SK-N-SH treated with all-trans-retinoic acid at 6 μM for 48 hours (cell line): ENCODE results near the gene FRMD3.

Experiments
- ATAC-seq: fragments of 200-7000 bp; cut with Tn5 transposase; 3 replicates; pipeline ENCODE4 v1.9.1; 2020; ENCODE audit warnings: mild to moderate bottlenecking, moderate library complexity
- ARNTL ChIP-seq: fragments of 450-650 bp; formaldehyde crosslinking; IDR thresholded peaks from 2 replicates; pipeline ENCODE4 v1.5.0; 2020; ENCODE audit warnings: low read depth, mild to moderate bottlenecking, moderate library complexity, borderline replicate concordance
- BACH2 ChIP-seq: fragments of 250-450 bp; sonication (Bioruptor Pico); IDR thresholded peaks from 2 replicates; pipeline ENCODE4 v1.9.0; 2021; ENCODE audit warnings: mild to moderate bottlenecking, borderline replicate concordance
- CREB5 ChIP-seq: fragments of 250-450 bp; sonication (Bioruptor Pico); IDR thresholded peaks from 2 replicates; pipeline ENCODE4 v1.5.1; 2020; ENCODE audit warnings: low read depth, mild to moderate bottlenecking, moderate library complexity
- CSDC2 ChIP-seq: fragments of 250-450 bp; sonication (Bioruptor Pico); IDR thresholded peaks from 2 replicates; pipeline ENCODE4 v1.5.0; 2020; ENCODE audit warnings: mild to moderate bottlenecking, moderate library complexity
- CSRNP3 ChIP-seq: fragments of 250-450 bp; sonication (Bioruptor Pico); IDR thresholded peaks from 2 replicates; pipeline ENCODE4 v1.5.1; 2021; ENCODE audit warnings: mild to moderate bottlenecking, moderate library complexity
- ESRRG ChIP-seq: fragments of 250-450 bp; sonication (Bioruptor Pico); IDR thresholded peaks from 2 replicates; pipeline ENCODE4 v1.6.1; 2021; ENCODE audit warnings: mild to moderate bottlenecking
- GLIS3 ChIP-seq: fragments of 250-450 bp; sonication (Bioruptor Pico); IDR thresholded peaks from 2 replicates; pipeline ENCODE4 v1.5.0; 2020; ENCODE audit warnings: mild to moderate bottlenecking, moderate library complexity
- ISL1 ChIP-seq: fragments of 250-450 bp; sonication (Bioruptor Pico); IDR thresholded peaks from 2 replicates; pipeline ENCODE4 v2.1.2; 2022; ENCODE audit warnings: mild to moderate bottlenecking, moderate library complexity
- OSR1 ChIP-seq: fragments of 250-450 bp; sonication (Bioruptor Pico); IDR thresholded peaks from 2 replicates; pipeline ENCODE4 v1.8.0; 2022; ENCODE audit warnings: moderate library complexity, mild to moderate bottlenecking, inconsistent platforms
- PATZ1 ChIP-seq: fragments of 250-450 bp; sonication (Bioruptor Pico); IDR thresholded peaks from 2 replicates; pipeline ENCODE4 v1.8.0; 2020; ENCODE audit warnings: mild to moderate bottlenecking, moderate library complexity, borderline replicate concordance
- POU6F1 ChIP-seq: fragments of 250-450 bp; sonication (Bioruptor Pico); IDR thresholded peaks from 2 replicates; pipeline ENCODE4 v1.8.0; 2021; ENCODE audit warnings: low read depth, mild to moderate bottlenecking, moderate library complexity, borderline replicate concordance
- PPARA ChIP-seq: fragments of 250-450 bp; sonication (Bioruptor Pico); IDR thresholded peaks from 2 replicates; pipeline ENCODE4 v1.5.0; 2020; ENCODE audit warnings: mild to moderate bottlenecking, borderline replicate concordance
- RARB ChIP-seq: fragments of 250-450 bp; sonication (Bioruptor Pico); IDR thresholded peaks from 2 replicates; pipeline ENCODE4 v1.8.0; 2021; ENCODE audit warnings: mild to moderate bottlenecking, moderate library complexity
- SNAI2 ChIP-seq: fragments of 250-450 bp; sonication (Bioruptor Pico); IDR thresholded peaks from 2 replicates; pipeline ENCODE4 v1.5.0; 2020; ENCODE audit warnings: mild to moderate bottlenecking, moderate library complexity
- TCF4 ChIP-seq: fragments of 250-450 bp; sonication (Bioruptor Pico); IDR thresholded peaks from 2 replicates; pipeline ENCODE4 v1.8.0; 2021; ENCODE audit warnings: mild to moderate bottlenecking, moderate library complexity, borderline replicate concordance
- TOX ChIP-seq: fragments of 250-450 bp; sonication (Bioruptor Pico); IDR thresholded peaks from 2 replicates; pipeline ENCODE4 v1.8.0; 2021; ENCODE audit warnings: mild to moderate bottlenecking, moderate library complexity, borderline replicate concordance
- ZC3H10 ChIP-seq: fragments of 250-450 bp; sonication (Bioruptor Pico); IDR thresholded peaks from 2 replicates; pipeline ENCODE4 v1.5.1; 2021; ENCODE audit warnings: mild to moderate bottlenecking, moderate library complexity
- ZFP3 ChIP-seq: fragments of 250-450 bp; sonication (Bioruptor Pico); IDR thresholded peaks from 2 replicates; pipeline ENCODE4 v1.5.0; 2020; ENCODE audit warnings: mild to moderate bottlenecking, moderate library complexity
- ZFP30 ChIP-seq: fragments of 450-650 bp; formaldehyde crosslinking; IDR thresholded peaks from 2 replicates; pipeline ENCODE4 v1.5.0; 2022; ENCODE audit warnings: mild to moderate bottlenecking, moderate library complexity
- ZNF565 ChIP-seq: fragments of 450-650 bp; formaldehyde crosslinking; conservative IDR thresholded peaks from 2 replicates; pipeline ENCODE4 v1.5.0; 2020; ENCODE audit warnings: low read depth, mild to moderate bottlenecking, moderate library complexity
- ZNF70 ChIP-seq: fragments of 450-650 bp; formaldehyde crosslinking; IDR thresholded peaks from 2 replicates; pipeline ENCODE4 v1.5.0; 2020; ENCODE audit warnings: mild to moderate bottlenecking, moderate library complexity
- ZNF8 ChIP-seq: fragments of 450-650 bp; formaldehyde crosslinking; IDR thresholded peaks from 2 replicates; pipeline ENCODE4 v1.5.0; 2020; ENCODE audit warnings: mild to moderate bottlenecking, moderate library complexity

FRMD3 gene

GRCh38 chr9:83245979-83246659 is 292.1 kb downstream of the FRMD3 start (continued):
- TF ChIP-seq BACH2 (CRISPR knock-in tag) (no peak), PATZ1 (CRISPR knock-in tag) (no peak), ZC3H10 (CRISPR knock-in tag) (no peak)

GRCh38 chr9:83242066-83242465 is 296.1 kb downstream of the FRMD3 start:
- TF ChIP-seq GLIS3 (CRISPR knock-in tag) (no peak), BACH2 (CRISPR knock-in tag) (no peak), ZNF70 (CRISPR knock-in tag) (no peak), ZFP30 (CRISPR knock-in tag) (no peak), ZNF8 (CRISPR knock-in tag) (no peak), ARNTL (CRISPR knock-in tag) (no peak), CSRNP3 (CRISPR knock-in tag) (no peak), PATZ1 (CRISPR knock-in tag) (no peak), ESRRG (CRISPR knock-in tag) (no peak), PPARA (CRISPR knock-in tag) (no peak), OSR1 (CRISPR knock-in tag) (no peak), RARB (CRISPR knock-in tag) (no peak), SNAI2 (CRISPR knock-in tag) (no peak), TCF4 (CRISPR knock-in tag) (no peak), ZNF565 (no peak)

GRCh38 chr9:83240671-83241070 is 297.5 kb downstream of the FRMD3 start:
- no peak for TF ChIP-seq SNAI2 (CRISPR knock-in tag)
- TF ChIP-seq ARNTL (CRISPR knock-in tag), result no peak
- TF ChIP-seq ESRRG (CRISPR knock-in tag), result no peak
- no peak for TF ChIP-seq ZNF565
- no peak for TF ChIP-seq GLIS3 (CRISPR knock-in tag)
- TF ChIP-seq TCF4 (CRISPR knock-in tag), result no peak
- no peak for TF ChIP-seq ISL1 (CRISPR knock-in tag)
- no peak for TF ChIP-seq BACH2 (CRISPR knock-in tag)
- TF ChIP-seq ZFP30 (CRISPR knock-in tag), result no peak
- TF ChIP-seq OSR1 (CRISPR knock-in tag), result no peak
- TF ChIP-seq POU6F1, result no peak
- no peak for TF ChIP-seq PATZ1 (CRISPR knock-in tag)
- no peak for TF ChIP-seq CSDC2 (CRISPR knock-in tag)
- TF ChIP-seq ZFP3 (CRISPR knock-in tag), result no peak
- no peak for TF ChIP-seq CSRNP3 (CRISPR knock-in tag)
- no peak for TF ChIP-seq TOX (CRISPR knock-in tag)
- no peak for TF ChIP-seq ZNF8 (CRISPR knock-in tag)
- TF ChIP-seq CREB5 (CRISPR knock-in tag), result no peak
- no peak for TF ChIP-seq RARB (CRISPR knock-in tag)
- ATAC-seq, result no peak

More at GRCh38 chr9:83242066-83242465, 296.1 kb downstream of the FRMD3 start:
- no peak for ATAC-seq
